ENCODE data around the gene DHX40. TPM values are rescaled to one million over a fixed set of nuclear protein-coding genes. Genes with fewer than 3 reads are reported as not detected.

Gene DHX40
- polyA plus RNA-seq, 1 of the 3 experiments (the other 2 are of a cell fraction) = 33.8 TPM

GRCh38 chr17:59516451-59516850 lies 49.0 kb upstream of the DHX40 start (continued):
- no peak for TF ChIP-seq POLR2AphosphoS5 (IDR thresholded peaks at IDR 0.05; ENCODE audit: low read depth, low read length)
- TF ChIP-seq GABPA (IDR thresholded peaks at IDR 0.05; ENCODE audit: low read depth) = no peak
- no peak for TF ChIP-seq SMC3 (IDR thresholded peaks at IDR 0.05; ENCODE audit: low read depth, low read length)
- TF ChIP-seq RCOR1 (IDR thresholded peaks at IDR 0.05; ENCODE audit: low read length) = no peak
- TF ChIP-seq FOXJ3 (CRISPR knock-in tag; IDR thresholded peaks at IDR 0.05) = no peak

DNA sequence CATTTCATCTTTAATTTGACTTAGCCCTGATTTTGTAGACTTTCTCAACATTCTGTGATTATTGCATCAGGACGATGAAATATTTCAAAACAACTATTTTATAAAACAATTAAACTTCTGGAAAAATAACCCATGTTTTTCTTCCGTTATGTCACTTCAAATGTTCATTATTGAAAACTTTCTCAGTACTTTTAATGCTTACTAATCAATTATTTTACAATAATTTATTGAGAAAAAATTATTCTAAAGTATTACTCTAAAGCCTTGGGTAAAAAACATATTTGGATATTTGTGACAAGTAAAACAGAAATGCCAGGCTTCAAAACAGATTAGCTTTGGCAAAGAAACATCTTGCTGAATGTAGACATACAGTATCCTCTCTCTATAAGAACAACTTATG lies 46.3 kb upstream of the DHX40 start:
- no peak overlapping the region for H3K4me3 ChIP-seq (ENCODE audit: low read depth in 2 of 2, low read length in 1 of 2)
- POLR2A ChIA-PET = interaction anchor here (0.6 kb wide), 1 partner anchor 11 kb away, joined by 3 read pairs; no protein-coding TSS in a partner anchor

DNA sequence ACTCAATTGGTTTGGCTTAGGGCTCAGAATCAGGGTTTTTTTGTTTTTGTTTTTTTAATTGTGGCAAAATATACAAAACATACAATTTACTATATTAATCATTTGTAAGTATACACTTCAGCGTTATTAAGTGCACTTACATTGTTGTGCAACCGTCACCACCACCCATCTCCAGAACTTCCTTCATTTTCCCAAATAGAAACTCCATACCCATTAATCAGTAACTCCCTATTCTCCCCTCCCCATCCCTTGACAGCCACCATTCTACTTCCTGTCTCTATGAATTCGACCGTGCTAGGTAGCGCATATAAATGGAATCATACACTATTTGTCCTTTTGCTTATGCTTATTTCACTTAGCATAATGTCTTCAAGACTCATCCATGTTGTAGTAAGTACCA lies 45.2 kb upstream of the DHX40 start:
- DNase-seq = no peak
- Histone ChIP-seq H3K9me2 (no peaks in the 10 kb centered on the region), H3F3A (replicated peaks; ENCODE audit: insufficient read depth) (no peaks in the 10 kb centered on the region), H3K27me3 (ENCODE audit: insufficient read depth) (no peaks in the 10 kb centered on the region), H4K20me1 (ENCODE audit: insufficient read depth) (no peaks in the 10 kb centered on the region), H2AFZ (ENCODE audit: low read depth) (no peak overlapping the region), H3K36me3 (replicated peaks in 1 of 2; ENCODE audit: control insufficient read depth in 1 of 2, insufficient read depth in 2 of 2, low read length in 1 of 2) (no peaks in the 10 kb centered on the region), H3K4me2 (no peak overlapping the region), H3K79me2 (ENCODE audit: insufficient read depth) (no peaks in the 10 kb centered on the region), H3K4me3 (ENCODE audit: low read depth in 2 of 2, low read length in 1 of 2) (no peak overlapping the region), H3K9me3 (no peaks in the 10 kb centered on the region), H3K9ac (no peak overlapping the region), H3K27ac (ENCODE audit: low read depth in 2 of 2, low read length in 1 of 2) (no peak overlapping the region), H3K4me1 (ENCODE audit: control insufficient read depth in 1 of 2, insufficient read depth in 2 of 2, low read depth in 1 of 2, low read length in 1 of 2) (peaks cover 0 to 3% of the 10 kb centered on the region in 2 experiments; a peak in 2 of 4 replicates)
- ChIA-PET CTCF (interaction anchor here (1.7 to 5.5 kb wide), 9 partner anchors 12 to 187 kb away, joined by 6 to 105 read pairs (median 13); partner anchors contain the start of gene DHX40), POLR2A (no interaction called here)
- no peak for TF ChIP-seq USF1 (IDR thresholded peaks at IDR 0.05; ENCODE audit: borderline replicate concordance, low read depth)
- no peak for TF ChIP-seq YY1 (IDR thresholded peaks at IDR 0.05; ENCODE audit: low read depth)
- TF ChIP-seq GATA2 (CRISPR knock-in tag; IDR thresholded peaks at IDR 0.05) = no peak
- no peak for TF ChIP-seq RFX5 (IDR thresholded peaks at IDR 0.05; ENCODE audit: low read length)
- TF ChIP-seq, protein P1, sequence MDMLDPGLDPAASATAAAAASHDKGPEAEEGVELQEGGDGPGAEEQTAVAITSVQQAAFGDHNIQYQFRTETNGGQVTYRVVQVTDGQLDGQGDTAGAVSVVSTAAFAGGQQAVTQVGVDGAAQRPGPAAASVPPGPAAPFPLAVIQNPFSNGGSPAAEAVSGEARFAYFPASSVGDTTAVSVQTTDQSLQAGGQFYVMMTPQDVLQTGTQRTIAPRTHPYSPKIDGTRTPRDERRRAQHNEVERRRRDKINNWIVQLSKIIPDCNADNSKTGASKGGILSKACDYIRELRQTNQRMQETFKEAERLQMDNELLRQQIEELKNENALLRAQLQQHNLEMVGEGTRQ (IDR thresholded peaks at IDR 0.05; ENCODE audit: borderline replicate concordance, low read depth, low read length) = no peak
- no peak for TF ChIP-seq CHD2 (IDR thresholded peaks at IDR 0.05; ENCODE audit: low read length, partially characterized antibody)
- 90% methylated on average over 5 of the region's 5 CpGs for WGBS (ENCODE audit: low lambda C conversion rate)

More for the DNA sequence above, 46.3 kb upstream of the DHX40 start:
- no peak for TF ChIP-seq PBX3 (IDR thresholded peaks at IDR 0.05)
- TF ChIP-seq NFIC (IDR thresholded peaks at IDR 0.05; ENCODE audit: borderline replicate concordance) = no peak
- no peak for TF ChIP-seq RCOR1 (IDR thresholded peaks at IDR 0.05; ENCODE audit: low read length)
- TF ChIP-seq NRF1 (IDR thresholded peaks at IDR 0.05; ENCODE audit: low read depth, low read length) = no peak
- H3K4me1 ChIP-seq (ENCODE audit: control insufficient read depth in 1 of 2, insufficient read depth in 2 of 2, low read depth in 1 of 2, low read length in 1 of 2) = peaks cover 0 to 4% of the 10 kb centered on the region in 2 experiments; a peak in 2 of 4 replicates
- H3K9ac ChIP-seq = no peak overlapping the region
- WGBS (ENCODE audit: low lambda C conversion rate) = 86% methylated on average over 2 of the region's 2 CpGs
- no peaks in the 10 kb centered on the region for H3K9me2 ChIP-seq
- H3K9me3 ChIP-seq = no peaks in the 10 kb centered on the region
- no peak overlapping the region for H3K27ac ChIP-seq (ENCODE audit: low read depth in 2 of 2, low read length in 1 of 2)
- no peaks in the 10 kb centered on the region for H3F3A ChIP-seq (replicated peaks; ENCODE audit: insufficient read depth)
- H3K36me3 ChIP-seq (replicated peaks in 1 of 2; ENCODE audit: control insufficient read depth in 1 of 2, insufficient read depth in 2 of 2, low read length in 1 of 2) = no peaks in the 10 kb centered on the region
- H2AFZ ChIP-seq (ENCODE audit: low read depth) = no peak overlapping the region; the same call in 1 of the 2 replicates
- DNase-seq = no peak
- CTCF ChIA-PET = interaction anchor here (1.0 to 3.3 kb wide), 8 partner anchors 10 to 298 kb away, joined by 3 to 34 read pairs (median 4); partner anchors contain the start of gene DHX40
- H3K4me2 ChIP-seq = no peak overlapping the region
- H4K20me1 ChIP-seq (ENCODE audit: insufficient read depth) = no peaks in the 10 kb centered on the region
- H3K27me3 ChIP-seq (ENCODE audit: insufficient read depth) = no peaks in the 10 kb centered on the region
- no peaks in the 10 kb centered on the region for H3K79me2 ChIP-seq (ENCODE audit: insufficient read depth)

Data from SK-N-SH (cell line).